GM19240 (cell line): Measurements from ENCODE around the gene SLC6A19.

Source experiments
- DNase-seq: peaks from one replicate; pipeline ENCODE4 v3.0.0; 2011; ENCODE audit warnings: low spot score; ENCODE audit not compliant: insufficient read length

SLC6A19 gene

DNA sequence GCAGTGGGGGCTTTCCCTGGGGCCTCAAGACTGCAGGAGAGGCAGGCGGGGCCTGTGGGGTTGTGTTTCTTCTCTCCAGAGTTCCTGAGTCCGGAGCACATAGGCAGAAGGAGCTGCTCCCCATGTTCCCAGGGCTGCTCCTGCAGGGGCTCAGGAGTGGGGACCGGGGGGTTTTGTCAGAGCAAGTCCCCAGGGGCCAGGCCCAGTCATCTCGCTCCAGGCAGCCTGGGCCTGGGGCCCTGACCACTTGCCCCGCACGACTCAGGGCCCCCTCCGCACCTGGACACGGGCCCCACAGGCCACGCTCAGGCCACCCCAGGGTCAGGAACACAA is 22.0 kb upstream of the SLC6A19 start:
- no peak for DNase-seq

DNA sequence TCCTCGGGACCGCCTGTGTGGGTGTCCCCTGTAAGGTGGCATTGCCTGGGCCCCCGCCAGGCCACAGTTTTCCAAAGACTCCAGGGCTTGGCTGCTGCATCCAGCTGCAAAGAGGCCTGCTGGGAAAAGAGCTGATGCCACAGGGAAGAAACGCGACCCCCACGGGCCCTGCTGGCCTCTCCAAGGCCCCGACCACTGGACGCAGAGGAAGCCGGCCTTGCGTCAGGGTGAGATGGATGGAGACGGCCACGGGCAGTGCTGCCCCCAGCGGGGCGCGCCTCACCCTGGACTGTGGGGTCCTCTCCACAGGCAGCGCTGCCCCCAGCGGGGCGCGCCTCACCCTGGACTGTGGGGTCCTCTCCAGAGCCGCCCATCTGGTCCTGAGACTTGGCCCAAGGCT is 21.3 kb upstream of the SLC6A19 start:
- DNase-seq: no peak

DNA sequence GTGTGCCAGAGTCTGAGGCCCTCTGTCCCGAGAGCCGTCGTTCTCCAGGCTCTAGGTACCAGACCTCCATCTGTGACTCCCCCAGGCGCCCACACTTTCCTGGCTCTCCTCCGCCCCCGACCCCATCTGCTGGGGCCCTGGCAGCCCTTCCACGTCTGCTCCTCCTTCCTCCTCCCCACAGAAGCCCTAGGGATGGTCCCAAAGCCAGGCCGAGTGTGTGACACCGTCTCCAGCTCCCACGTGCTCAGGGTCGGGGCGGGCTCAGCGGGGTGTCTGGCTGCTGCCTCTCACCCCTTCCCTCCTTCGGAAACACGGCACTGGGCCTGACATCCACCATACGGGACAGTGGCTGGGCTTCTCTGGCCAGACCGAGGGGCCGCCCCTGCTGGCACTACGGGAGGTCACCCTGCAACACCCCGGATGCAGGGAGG is 20.5 kb upstream of the SLC6A19 start:
- no peak for DNase-seq

- DNase-seq: no peak
These were observed 19.7 kb upstream of the SLC6A19 start for GRCh38 chr5:1181451-1182359.

GRCh38 chr5:1182360-1182632 is 19.1 kb upstream of the SLC6A19 start:
- DNase-seq: no peak

- no peak for DNase-seq
These were observed 18.6 kb upstream of the SLC6A19 start for GRCh38 chr5:1182633-1183423.

DNA sequence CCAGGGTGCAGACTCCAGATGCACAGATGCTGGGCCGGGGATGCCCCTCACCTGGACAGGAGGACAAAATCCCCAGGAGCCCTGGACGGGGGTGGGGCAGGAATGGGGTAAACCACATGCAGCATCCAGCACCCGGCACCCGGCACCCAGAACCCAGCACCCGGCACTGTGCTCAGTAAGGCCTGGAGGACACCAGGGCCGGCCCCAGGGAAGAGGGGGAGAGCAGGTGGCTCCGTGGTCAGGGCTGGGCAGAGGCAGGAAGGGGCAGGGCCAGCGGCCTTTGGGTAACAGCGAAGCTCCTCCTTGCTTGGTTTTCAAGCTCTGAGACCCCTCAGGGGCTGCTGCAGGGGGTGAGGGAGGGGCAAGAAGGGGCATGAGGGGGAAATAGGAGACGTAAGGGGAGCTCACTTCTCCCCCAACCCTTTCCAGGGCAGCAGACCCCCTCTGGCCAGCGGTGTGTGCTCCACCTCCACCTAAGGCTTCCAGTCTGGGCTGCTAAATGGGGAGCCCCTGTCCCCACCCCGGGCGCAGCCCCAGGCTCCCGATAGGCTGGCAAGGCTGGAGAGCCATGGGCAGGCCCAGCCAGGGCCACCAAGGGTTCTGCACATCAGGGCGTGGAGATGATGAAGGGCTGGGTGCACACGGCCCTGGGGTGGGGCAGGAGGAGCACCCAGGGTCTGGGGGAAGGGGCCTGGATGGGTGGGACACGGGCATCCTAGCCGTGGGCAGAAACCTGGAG is 17.8 kb upstream of the SLC6A19 start:
- DNase-seq: no peak

DNA sequence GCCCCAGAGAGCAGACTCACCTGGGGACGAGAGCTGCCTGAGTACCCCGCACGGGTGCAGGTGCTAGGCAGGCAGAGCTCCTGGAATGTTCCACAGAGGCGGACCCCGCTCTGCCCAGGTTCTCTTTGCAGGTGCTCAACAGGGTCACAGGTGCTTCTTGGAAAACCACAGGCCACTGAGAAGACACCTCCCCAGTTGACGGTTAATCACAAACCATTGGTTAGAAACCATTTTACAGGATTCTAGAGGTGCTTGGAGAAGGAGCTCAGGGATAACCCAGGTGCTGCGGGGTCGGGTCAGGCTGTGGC is 17.3 kb upstream of the SLC6A19 start:
- no peak for DNase-seq

DNA sequence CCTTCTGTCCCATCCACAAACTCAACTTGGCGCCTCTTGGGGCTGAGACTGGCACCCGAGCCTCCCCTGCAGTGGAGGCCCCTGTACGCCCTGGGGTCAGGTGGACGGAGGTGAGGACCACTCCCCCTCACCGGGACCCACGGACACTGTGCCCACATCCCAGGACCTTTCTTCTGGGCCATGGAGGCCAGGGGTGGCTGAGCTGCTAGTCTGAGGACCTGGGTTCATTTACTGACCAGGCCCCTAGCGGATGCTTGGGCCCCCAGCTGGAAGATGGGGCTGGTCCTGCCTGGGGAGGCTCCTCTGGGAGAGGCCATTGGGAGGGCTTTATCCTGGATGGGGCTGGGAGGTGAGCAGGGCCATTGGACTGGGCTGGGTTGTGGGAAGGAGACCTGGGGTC is 16.9 kb upstream of the SLC6A19 start:
- DNase-seq: no peak

DNA sequence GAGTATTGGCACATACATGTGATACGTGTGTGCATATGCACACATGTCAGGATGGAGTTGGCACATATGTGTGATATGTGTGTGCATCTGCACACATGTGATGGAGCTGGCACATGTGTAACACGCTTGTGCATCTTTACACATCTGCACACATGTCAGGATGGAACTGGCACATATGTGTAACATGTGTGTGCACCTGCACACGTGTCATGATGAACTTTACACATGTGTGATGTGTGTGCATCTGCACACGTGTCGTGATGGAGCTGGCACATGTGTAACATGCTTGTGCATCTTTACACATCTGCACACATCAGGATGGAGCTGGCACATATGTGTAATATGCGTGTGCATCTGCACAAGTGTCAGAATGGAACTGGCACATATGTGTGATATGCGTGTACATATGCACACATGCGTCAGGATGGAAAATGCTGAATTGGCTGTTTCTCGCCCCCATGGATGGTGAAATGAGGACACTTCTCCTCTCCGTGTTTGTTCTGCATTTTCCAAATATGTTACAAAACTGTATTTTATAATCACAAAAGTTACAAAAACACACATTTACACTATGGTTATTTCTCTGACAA is 16.3 kb upstream of the SLC6A19 start:
- no peak for DNase-seq

GRCh38 chr5:1185629-1186350 is 15.6 kb upstream of the SLC6A19 start:
- no peak for DNase-seq

GRCh38 chr5:1186351-1187233 is 14.8 kb upstream of the SLC6A19 start:
- DNase-seq: no peak

DNA sequence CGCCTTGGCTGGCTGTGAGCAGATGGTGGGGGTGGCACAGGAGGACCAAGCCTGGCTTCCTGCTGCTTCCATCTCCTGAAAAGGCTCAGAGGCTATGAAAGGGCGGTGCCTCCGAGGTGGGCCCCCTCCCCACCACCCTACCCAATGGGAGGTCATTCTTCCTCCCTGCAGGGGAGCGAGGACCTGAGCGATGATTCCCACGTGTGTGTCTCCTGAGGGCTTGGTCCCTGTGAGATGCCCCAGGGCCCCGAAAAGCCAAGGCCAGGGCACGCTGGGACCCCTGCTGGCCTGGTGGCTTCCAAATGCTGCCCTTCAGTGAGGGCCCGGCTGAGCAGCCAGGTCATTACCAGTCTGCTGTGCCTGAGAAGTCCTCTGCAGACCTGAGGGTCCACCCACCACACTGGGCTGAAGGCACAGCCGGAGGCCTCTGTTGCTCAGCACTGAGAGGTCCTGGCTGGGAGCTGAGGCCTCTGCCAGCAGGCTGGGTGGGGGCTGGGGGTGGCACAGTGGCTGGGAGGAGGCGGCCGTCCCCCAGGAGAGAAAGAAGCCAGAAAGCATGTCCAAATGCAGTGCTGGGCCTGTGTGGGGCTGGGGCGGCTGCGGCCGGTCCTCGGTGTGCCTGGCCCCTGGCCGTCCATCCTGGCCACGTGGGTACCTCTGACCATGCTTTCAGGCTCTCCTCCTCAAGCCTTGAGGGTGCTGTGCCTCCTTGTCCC is 14.0 kb upstream of the SLC6A19 start:
- no peak for DNase-seq

GRCh38 chr5:1187950-1188334 is 13.5 kb upstream of the SLC6A19 start:
- no peak for DNase-seq

GRCh38 chr5:1188464-1188863 is 12.9 kb upstream of the SLC6A19 start:
- DNase-seq: no peak

DNA sequence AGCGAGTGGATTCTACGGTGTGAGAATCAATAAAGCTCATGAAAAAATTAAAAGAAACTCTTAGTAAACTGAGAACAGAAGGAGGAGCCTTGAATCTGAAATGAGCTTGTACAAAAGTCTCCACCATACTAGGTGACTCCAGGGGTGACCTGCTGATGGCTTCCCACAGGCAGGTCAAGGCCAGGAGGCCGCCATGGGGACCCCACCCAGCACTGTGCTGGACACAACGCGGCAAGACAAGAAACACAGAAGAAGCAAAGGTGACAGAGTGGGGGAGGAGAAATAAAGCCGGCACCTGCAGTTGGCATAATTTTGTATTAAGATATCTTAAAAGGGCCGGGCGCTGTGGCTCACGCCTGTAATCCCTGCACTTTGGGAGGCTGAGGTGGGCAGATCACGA is 12.1 kb upstream of the SLC6A19 start:
- DNase-seq: no peak

DNA sequence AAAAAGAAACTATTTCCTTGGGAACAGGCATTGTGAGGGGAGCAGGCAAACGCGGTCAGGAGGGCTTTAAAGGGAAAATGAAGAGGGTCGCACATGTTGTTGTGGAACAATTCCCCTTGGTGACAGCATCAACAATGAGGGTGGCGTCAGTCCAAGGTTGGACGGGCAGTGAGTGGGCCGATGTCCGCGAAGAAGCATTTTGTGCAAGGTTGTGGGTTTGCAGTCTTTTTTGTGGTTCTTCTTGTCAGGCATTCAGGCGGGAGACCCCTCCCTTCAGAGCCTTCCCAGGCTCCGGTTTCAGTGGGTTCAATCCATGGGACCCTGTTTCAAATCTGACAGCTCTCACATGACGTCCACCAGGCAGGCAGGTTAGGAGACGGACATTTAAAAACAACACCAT is 11.1 kb upstream of the SLC6A19 start:
- no peak for DNase-seq

DNA sequence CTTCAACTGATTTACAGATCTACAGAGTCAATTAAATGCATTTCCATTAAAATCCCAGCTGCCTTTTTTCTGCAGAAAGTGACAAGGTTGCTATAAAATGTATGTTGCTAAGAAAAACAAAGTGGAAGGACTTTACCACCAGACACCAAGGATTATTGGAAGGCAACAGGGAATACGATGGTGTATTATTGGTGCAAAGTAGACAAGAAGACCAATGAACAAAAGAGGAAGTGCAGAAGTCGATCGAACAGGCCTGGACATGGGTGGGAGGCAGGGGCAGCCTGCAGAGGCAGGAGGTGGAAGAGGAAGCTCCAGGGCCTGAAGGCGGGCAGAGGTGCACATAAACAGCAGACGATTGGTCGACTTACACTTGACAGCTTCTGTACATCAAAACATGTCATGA is 10.6 kb upstream of the SLC6A19 start:
- DNase-seq: no peak

DNA sequence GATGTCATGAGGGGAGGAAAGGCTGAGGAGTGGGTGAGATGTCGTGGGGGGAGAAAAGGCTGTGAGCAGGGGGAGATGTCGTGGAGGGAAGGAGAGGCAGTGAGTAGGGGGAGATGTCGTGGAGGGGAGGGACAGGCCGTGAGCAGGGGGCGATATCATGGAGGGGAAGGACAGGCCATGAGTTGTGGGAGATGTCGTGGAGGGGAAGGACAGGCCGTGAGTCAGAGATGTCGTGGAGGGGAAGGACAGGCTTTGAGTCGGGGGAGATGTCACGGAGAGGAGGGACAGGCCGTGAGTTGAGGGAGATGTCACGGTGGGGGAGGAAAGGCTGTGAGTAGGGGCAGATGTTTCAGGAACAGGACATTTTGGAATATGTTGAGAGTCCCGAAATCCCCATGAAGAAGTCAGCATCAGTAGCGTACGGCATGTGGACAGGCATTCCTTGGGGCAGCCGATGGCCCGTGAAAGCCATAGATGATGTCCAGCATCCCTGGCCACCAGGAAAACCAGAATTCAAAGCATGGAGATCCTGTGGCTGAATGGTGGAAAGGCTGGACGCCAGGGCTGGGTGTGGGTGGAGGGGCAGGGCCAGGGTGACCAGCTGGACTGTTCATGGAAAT is 8.3 kb upstream of the SLC6A19 start:
- DNase-seq: no peak
